ENCODE data around the gene EIPR1. TPM values are rescaled to one million over a fixed set of nuclear protein-coding genes. Genes with fewer than 3 reads are reported as not detected.

Gene EIPR1
- total RNA-seq, 4 donors from 2014 or later = 13.8 to 19.0 (median 15.3) TPM

DNA sequence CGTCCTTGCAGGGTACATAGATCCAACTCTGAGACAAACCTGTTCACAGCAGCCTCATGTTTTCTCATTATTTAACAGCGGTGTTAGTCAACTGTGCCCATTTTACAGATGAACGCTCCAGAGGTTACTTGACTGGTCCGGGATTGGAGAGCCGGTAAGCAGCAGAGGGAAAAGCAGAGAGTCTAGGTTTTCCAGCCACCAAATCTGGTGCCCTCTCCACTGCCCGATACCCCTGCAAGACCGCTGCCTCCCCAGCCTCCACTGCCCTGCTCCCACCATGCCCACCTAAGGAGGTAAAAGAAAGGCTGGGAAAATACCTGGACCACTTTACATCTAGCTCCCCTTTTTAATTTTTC, 51.5 kb downstream of the EIPR1 start:
- WGBS = 96% methylated on average over 6 of the region's 7 CpGs
- Histone ChIP-seq H3K27ac (replicated peaks in 1 of 4) (no peak overlapping the region), H3K9me3 (no peaks in the 10 kb centered on the region), H3K27me3 (no peaks in the 10 kb centered on the region), H3K4me1 (no peaks in the 10 kb centered on the region), H3K4me3 (no peak overlapping the region), H3K36me3 (peaks cover 0 to 22% (median 12%) of the 10 kb centered on the region in 4 donors)
- DNase-seq (ENCODE audit: extremely low spot score) = no peak
- intact Hi-C loops (cut with DNase I) = no loop called here
- TF ChIP-seq EP300 (IDR thresholded peaks at IDR 0.05) (no peak), POLR2AphosphoS5 (IDR thresholded peaks at IDR 0.05) (no peak), CTCF (IDR thresholded peaks at IDR 0.05) (no peak), POLR2A (IDR thresholded peaks at IDR 0.05; ENCODE audit: low read depth) (no peak)

DNA sequence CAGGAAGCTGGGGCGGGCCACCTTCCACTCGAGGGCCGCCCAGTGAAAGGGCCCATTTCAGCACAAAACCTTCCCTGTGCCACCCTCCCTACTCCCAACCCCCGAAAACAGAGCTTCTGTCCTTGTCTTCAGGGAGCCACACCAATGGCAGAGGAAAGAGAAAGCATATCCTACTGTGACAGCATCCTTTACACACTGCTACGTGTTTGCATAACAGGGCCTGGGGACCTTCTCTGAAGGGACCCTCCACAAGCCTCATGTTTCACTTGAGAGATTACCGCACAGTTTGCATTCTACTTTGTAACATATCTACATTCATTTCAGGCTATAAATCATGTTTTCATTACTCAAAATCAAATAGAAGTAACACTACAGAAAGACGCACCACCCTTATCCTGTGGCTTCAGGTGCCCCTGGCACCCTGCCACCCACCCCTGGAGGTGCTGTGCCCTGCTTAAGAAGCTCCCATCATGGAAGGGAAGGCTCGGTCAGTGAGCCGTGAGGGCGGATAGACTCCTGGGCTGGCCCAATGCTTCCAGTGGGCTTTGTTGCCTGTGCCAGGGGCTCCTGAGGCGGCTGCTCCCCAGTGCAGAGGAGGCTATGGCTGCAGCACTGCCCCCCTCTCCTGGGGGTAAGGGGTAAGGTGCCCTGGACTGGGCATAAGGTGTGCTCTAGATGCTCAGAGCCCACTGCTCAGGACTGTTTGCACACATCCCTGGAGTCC, 52.0 kb downstream of the EIPR1 start:
- intact Hi-C loops (cut with DNase I) = no loop called here
- Histone ChIP-seq H3K4me1 (no peaks in the 10 kb centered on the region), H3K9me3 (no peaks in the 10 kb centered on the region), H3K36me3 (peaks cover 0 to 16% (median 10%) of the 10 kb centered on the region in 4 donors), H3K27me3 (no peaks in the 10 kb centered on the region), H3K4me3 (no peak overlapping the region), H3K27ac (replicated peaks in 1 of 4) (no peak overlapping the region)
- DNase-seq (ENCODE audit: extremely low spot score) = no peak
- TF ChIP-seq CTCF (IDR thresholded peaks at IDR 0.05) = no peak
- TF ChIP-seq POLR2A (IDR thresholded peaks at IDR 0.05; ENCODE audit: low read depth) = no peak
- TF ChIP-seq POLR2AphosphoS5 (IDR thresholded peaks at IDR 0.05) = no peak
- TF ChIP-seq EP300 (IDR thresholded peaks at IDR 0.05) = no peak
- WGBS = 86% methylated on average over 11 of the region's 11 CpGs

- Histone ChIP-seq H3K4me1 (no peaks in the 10 kb centered on the region), H3K4me3 (no peak overlapping the region), H3K9me3 (no peaks in the 10 kb centered on the region), H3K36me3 (peaks cover 0 to 13% (median 6%) of the 10 kb centered on the region in 4 donors), H3K27me3 (no peaks in the 10 kb centered on the region), H3K27ac (replicated peaks in 1 of 4) (no peak overlapping the region)
- 89% methylated on average over 14 of the region's 34 CpGs for WGBS
- no peak for DNase-seq (ENCODE audit: extremely low spot score)
- intact Hi-C loops (cut with DNase I) = no loop called here
- no peak for TF ChIP-seq EP300 (IDR thresholded peaks at IDR 0.05)
- no peak for TF ChIP-seq CTCF (IDR thresholded peaks at IDR 0.05)
- TF ChIP-seq POLR2A (IDR thresholded peaks at IDR 0.05; ENCODE audit: low read depth) = no peak
- TF ChIP-seq POLR2AphosphoS5 (IDR thresholded peaks at IDR 0.05) = no peak
Observed at GRCh38 chr2:3324404-3325281, 53.0 kb downstream of the EIPR1 start.

GRCh38 chr2:3324036-3324386, 53.6 kb downstream of the EIPR1 start:
- Histone ChIP-seq H3K4me3 (no peak overlapping the region), H3K9me3 (no peaks in the 10 kb centered on the region), H3K36me3 (peaks cover 0 to 13% (median 6%) of the 10 kb centered on the region in 4 donors), H3K4me1 (no peaks in the 10 kb centered on the region), H3K27me3 (no peaks in the 10 kb centered on the region), H3K27ac (replicated peaks in 1 of 4) (no peak overlapping the region)
- DNase-seq (ENCODE audit: extremely low spot score) = no peak
- intact Hi-C loops (cut with DNase I) = no loop called here
- 87% methylated on average over 9 of the region's 11 CpGs for WGBS
- TF ChIP-seq POLR2A (IDR thresholded peaks at IDR 0.05; ENCODE audit: low read depth) (no peak), CTCF (IDR thresholded peaks at IDR 0.05) (no peak), EP300 (IDR thresholded peaks at IDR 0.05) (no peak), POLR2AphosphoS5 (IDR thresholded peaks at IDR 0.05) (no peak)

Measured in esophagus muscularis mucosa (tissue), 4 donors.